Hepatic stellate cell (primary cell): ENCODE measurements around the gene SPATA2L.

Experiments
- DNase-seq: peaks from one replicate; pipeline ENCODE4 v3.0.0; 2011; ENCODE audit warnings: low spot score

Gene SPATA2L

GRCh38 chr16:89656435-89657121, 44.9 kb downstream of the SPATA2L start:
- no peak for DNase-seq

- DNase-seq = no peak
These were observed 46.4 kb downstream of the SPATA2L start for GRCh38 chr16:89655062-89655643.

- DNase-seq = no peak
These were observed 47.7 kb downstream of the SPATA2L start for GRCh38 chr16:89653656-89654295.

- no peak for DNase-seq
These were observed 49.9 kb downstream of the SPATA2L start for GRCh38 chr16:89651584-89651983.

DNA sequence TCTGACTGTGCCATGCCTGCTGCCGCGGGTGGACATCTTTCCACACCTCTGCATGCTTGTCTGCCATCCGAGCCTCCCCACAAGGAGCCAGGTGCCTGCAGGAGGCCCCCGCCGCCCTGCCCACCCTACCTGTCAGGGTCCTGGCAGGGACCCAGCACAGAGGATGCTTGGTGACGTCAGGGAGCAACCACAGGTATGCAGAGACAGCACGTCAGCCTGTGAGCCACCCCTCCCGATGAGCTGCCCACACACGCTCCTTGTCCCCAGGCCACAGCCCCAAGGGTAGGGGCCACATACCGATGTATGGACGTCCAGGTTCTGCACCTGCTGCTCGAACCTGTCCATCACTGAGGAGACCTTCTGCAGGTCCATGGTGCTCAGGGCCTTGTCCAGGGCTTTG, 54.6 kb downstream of the SPATA2L start:
- no peak for DNase-seq
